H1 (cell line): ENCODE measurements around the gene OSBP2. TPM values are rescaled to one million over a fixed set of nuclear protein-coding genes. Genes with fewer than 3 reads are reported as not detected.

Experiments used
- CTCF ChIA-PET: fragments of 300-600 bp; sonication (Branson Sonifier 250); formaldehyde crosslinking; loops from one replicate; lab custom pipeline; 2021; ENCODE audit not compliant: partially characterized antibody; lab: Charles Lee
- POLR2A ChIA-PET: fragments of 300-600 bp; sonication (Branson Sonifier 250); formaldehyde crosslinking; loops from one replicate; lab custom pipeline; 2021; ENCODE audit warnings: inconsistent platforms; ENCODE audit not compliant: partially characterized antibody; lab: Charles Lee
- DNase-seq, 2 experiments: peaks; one replicate each; pipeline versions ENCODE4 v3.0.0 to v3.0.0-alpha.2; 2010 to 2022; ENCODE audit warnings: low spot score in 2 of 2, low read depth in 1 of 2, mixed read lengths in 1 of 2
- FAIRE-seq: peaks from 2 replicates; lab custom pipeline; 2011; peaks lifted over from hg19 to GRCh38; lab: Jason Lieb, UNC
- H2AFZ ChIP-seq: 2 replicates; pipeline ENCODE4 v1.8.1; 2012; ENCODE audit warnings: low read length, inconsistent platforms
- H2AK5ac ChIP-seq: 2 replicates; pipeline ENCODE4 v1.6.1; 2013; ENCODE audit warnings: low read depth, low read length
- H2BK120ac ChIP-seq: replicated peaks from 2 replicates; pipeline ENCODE3; 2013; ENCODE audit warnings: low read depth, low read length, inconsistent platforms
- H2BK12ac ChIP-seq: 2 replicates; pipeline ENCODE4 v1.6.1; 2013; ENCODE audit warnings: low read depth, low read length
- H2BK15ac ChIP-seq: 2 replicates; pipeline ENCODE4 v1.6.1; 2013; ENCODE audit warnings: low read length
- H2BK20ac ChIP-seq: 2 replicates; pipeline ENCODE4 v1.6.1; 2013; ENCODE audit warnings: low read length
- H2BK5ac ChIP-seq: 2 replicates; pipeline ENCODE4 v1.6.1; 2013; ENCODE audit warnings: low read depth, low read length
- H3K14ac ChIP-seq: 2 replicates; pipeline ENCODE4 v1.6.1; 2013; ENCODE audit warnings: inconsistent platforms; ENCODE audit not compliant: insufficient read length
- H3K18ac ChIP-seq: 2 replicates; pipeline ENCODE4 v1.6.1; 2013; ENCODE audit warnings: low read length; ENCODE audit errors: extremely low read depth
- H3K23ac ChIP-seq: 2 replicates; pipeline ENCODE4 v1.6.1; 2013; ENCODE audit warnings: inconsistent platforms; ENCODE audit not compliant: insufficient read length
- H3K23me2 ChIP-seq: 2 replicates; pipeline ENCODE4 v1.6.1; 2013; ENCODE audit warnings: low read depth, low read length
- H3K27ac ChIP-seq: 2 replicates; pipeline ENCODE4 v1.6.1; 2011; ENCODE audit warnings: low read depth, low read length, inconsistent platforms
- H3K27me3 ChIP-seq, 4 experiments: replicated peaks in 1 of 4; 1 replicate in 1 of 4; 2 replicates in 3 of 4; pipeline versions ENCODE4 v1.6.1 to v1.8.1; 2011 to 2013; ENCODE audit warnings: low read length in 3 of 4, mild to moderate bottlenecking in 3 of 4, inconsistent platforms in 2 of 4, mixed read lengths in 2 of 4, moderate library complexity in 1 of 4; ENCODE audit not compliant: control insufficient read depth in 3 of 4, insufficient read depth in 3 of 4; ENCODE audit errors: extremely low read depth in 1 of 4
- H3K36me3 ChIP-seq, 4 experiments: 2 replicates each; pipeline versions ENCODE4 v1.6.1 to v1.8.1; 2011 to 2013; ENCODE audit warnings: mild to moderate bottlenecking in 4 of 4, low read length in 3 of 4, moderate library complexity in 2 of 4, control low read depth in 1 of 4, inconsistent platforms in 1 of 4; ENCODE audit not compliant: insufficient read depth in 4 of 4, control insufficient read depth in 2 of 4
- H3K4ac ChIP-seq: replicated peaks from 2 replicates; pipeline ENCODE3; 2013; ENCODE audit warnings: low read length, low read depth, mixed read lengths, inconsistent platforms; ENCODE audit not compliant: insufficient read length
- H3K4me1 ChIP-seq, 4 experiments: replicated peaks in 1 of 4; 1 replicate in 1 of 4; 2 replicates in 3 of 4; pipeline versions ENCODE4 v1.6.1 to v1.8.1; 2011 to 2013; ENCODE audit warnings: low read length in 3 of 4, inconsistent platforms in 2 of 4, mixed read lengths in 1 of 4; ENCODE audit not compliant: insufficient read depth in 4 of 4, control insufficient read depth in 3 of 4
- H3K4me2 ChIP-seq, 2 experiments: 2 replicates each; pipeline versions ENCODE4 v1.6.1 to v1.8.1; 2011 to 2013; ENCODE audit warnings: low read depth in 2 of 2, low read length in 2 of 2, control low read depth in 1 of 2, inconsistent platforms in 1 of 2, mild to moderate bottlenecking in 1 of 2; ENCODE audit not compliant: insufficient read depth in 1 of 2
- H3K4me3 ChIP-seq, 4 experiments: fragments of 200-600, 300-600 bp in 1 of 4; sonication (generic), shearing (Covaris generic), sonication (Bioruptor Twin) in 1 of 4; 2 replicates each; pipeline versions ENCODE4 v1.5.1 to v1.8.1; 2011 to 2016; ENCODE audit warnings: low read length in 4 of 4, low read depth in 3 of 4, control low read depth in 2 of 4, inconsistent platforms in 2 of 4, mild to moderate bottlenecking in 2 of 4, mixed read lengths in 1 of 4, moderate library complexity in 1 of 4; ENCODE audit not compliant: insufficient read depth in 2 of 4; ENCODE audit errors: extremely low read depth in 1 of 4
- H3K56ac ChIP-seq: replicated peaks from 2 replicates; pipeline ENCODE3; 2013; ENCODE audit warnings: low read depth, mild to moderate bottlenecking, mixed read lengths, low read length, inconsistent platforms; ENCODE audit not compliant: insufficient read length
- H3K79me1 ChIP-seq: 2 replicates; pipeline ENCODE4 v1.6.1; 2013; ENCODE audit warnings: low read depth, low read length, control low read depth
- H3K79me2 ChIP-seq, 2 experiments: 2 replicates each; pipeline versions ENCODE4 v1.6.1 to v1.8.1; 2012 to 2013; ENCODE audit warnings: low read length in 2 of 2, mild to moderate bottlenecking in 2 of 2, inconsistent platforms in 1 of 2; ENCODE audit not compliant: insufficient read depth in 2 of 2, control insufficient read depth in 1 of 2
- H3K9ac ChIP-seq, 4 experiments: replicated peaks in 1 of 4; 1 replicate in 1 of 4; 2 replicates in 3 of 4; pipeline versions ENCODE4 v1.6.1 to v1.8.1; 2011 to 2013; ENCODE audit warnings: low read depth in 3 of 4, low read length in 3 of 4, control low read depth in 2 of 4, mild to moderate bottlenecking in 2 of 4, moderate library complexity in 2 of 4, inconsistent platforms in 1 of 4; ENCODE audit errors: extremely low read depth in 1 of 4
- H3K9me3 ChIP-seq, 2 experiments: 2 replicates each; pipeline versions ENCODE4 v1.6.1 to v1.8.1; 2012 to 2013; ENCODE audit warnings: mild to moderate bottlenecking in 2 of 2, moderate library complexity in 2 of 2, control low read depth in 1 of 2, inconsistent platforms in 1 of 2, low read depth in 1 of 2, low read length in 1 of 2, mixed read lengths in 1 of 2; ENCODE audit not compliant: insufficient read depth in 2 of 2
- H4K20me1 ChIP-seq, 2 experiments: replicated peaks in 1 of 2; 2 replicates each; pipeline versions ENCODE3 to v1.8.1; 2011 to 2013; ENCODE audit warnings: inconsistent platforms in 2 of 2, low read length in 2 of 2, mild to moderate bottlenecking in 1 of 2; ENCODE audit not compliant: insufficient read depth in 2 of 2, control insufficient read depth in 1 of 2
- H4K5ac ChIP-seq: 2 replicates; pipeline ENCODE4 v1.6.1; 2013; ENCODE audit warnings: low read length, low read depth, mixed read lengths, inconsistent platforms; ENCODE audit not compliant: insufficient read length
- H4K8ac ChIP-seq: 2 replicates; pipeline ENCODE4 v1.8.0; 2013; ENCODE audit warnings: mild to moderate bottlenecking, moderate library complexity, low read length, inconsistent platforms; ENCODE audit not compliant: insufficient read depth; ENCODE audit errors: extremely low read depth
- H4K91ac ChIP-seq: replicated peaks from 2 replicates; pipeline ENCODE3; 2013; ENCODE audit warnings: low read length, mixed read lengths, inconsistent platforms; ENCODE audit not compliant: insufficient read length
- EP300 ChIP-seq, 2 experiments: IDR thresholded peaks; 1 replicate in 1 of 2; 2 replicates in 1 of 2; pipeline ENCODE4 v1.6.1; 2011 to 2012; ENCODE audit warnings: low read depth in 2 of 2, low read length in 2 of 2, mild to moderate bottlenecking in 2 of 2, borderline replicate concordance in 1 of 2, inconsistent platforms in 1 of 2, moderate library complexity in 1 of 2
- GABPA ChIP-seq: IDR thresholded peaks from 2 replicates; pipeline ENCODE4 v1.6.1; 2011; ENCODE audit warnings: mild to moderate bottlenecking, low read length, moderate library complexity, borderline replicate concordance; ENCODE audit not compliant: insufficient read depth
- HDAC2 ChIP-seq, 2 experiments: fragments of 300-600 bp in 1 of 2; sonication (generic) in 1 of 2; IDR thresholded peaks; 2 replicates each; pipeline ENCODE4 v1.6.1; 2011 to 2012; ENCODE audit warnings: low read depth in 2 of 2, low read length in 2 of 2, mild to moderate bottlenecking in 2 of 2, moderate library complexity in 2 of 2, borderline replicate concordance in 1 of 2, inconsistent platforms in 1 of 2
- POLR2A ChIP-seq, 2 experiments: IDR thresholded peaks; 1 replicate in 1 of 2; 2 replicates in 1 of 2; pipeline ENCODE4 v1.6.1; 2011; ENCODE audit warnings: low read depth in 2 of 2, low read length in 2 of 2, mild to moderate bottlenecking in 2 of 2; ENCODE audit errors: control extremely low read depth in 1 of 2
- SAP30 ChIP-seq: fragments of 300-600 bp; sonication (generic); IDR thresholded peaks from 2 replicates; pipeline ENCODE4 v1.7.1; 2012; ENCODE audit warnings: low read length, moderate library complexity, mild to moderate bottlenecking, inconsistent platforms; ENCODE audit not compliant: insufficient read depth, insufficient replicate concordance
- SIN3A ChIP-seq, 2 experiments: IDR thresholded peaks in 1 of 2; conservative IDR thresholded peaks in 1 of 2; 2 replicates each; pipeline ENCODE4 v1.6.1; 2011 to 2012; ENCODE audit warnings: low read length in 2 of 2, improper control_type of control experiment in 1 of 2, low read depth in 1 of 2, mild to moderate bottlenecking in 1 of 2
- SRF ChIP-seq: IDR thresholded peaks from 2 replicates; pipeline ENCODE4 v1.6.1; 2011; ENCODE audit warnings: mild to moderate bottlenecking, low read depth, low read length, moderate library complexity
- WGBS, 2 experiments: shearing (Covaris generic) in 1 of 2; methylation state at CpG; one replicate each; pipeline versions ENCODE4 v1.1.6 to v1.1.7; 2013 to 2015; ENCODE audit warnings: low lambda C conversion rate in 2 of 2, mixed read lengths in 2 of 2, inconsistent platforms in 1 of 2, low coverage in 1 of 2, missing lambda C conversion rate in 1 of 2; ENCODE audit not compliant: insufficient replicate concordance in 2 of 2, insufficient coverage in 1 of 2, insufficient read length in 1 of 2; ENCODE audit errors: extremely low coverage in 1 of 2, missing lambda C conversion rate in 1 of 2; 5-methylcytosine and 5-hydroxymethylcytosine counted together
- polyA plus RNA-seq, 7 experiments: library from polyadenylated mRNA; depleted of rRNA in 3 of 7; stranded (reverse) in 5 of 7; unstranded in 2 of 7; fragments of >200 nt in 5 of 7; fragments of 200-250 nt in 2 of 7; gene quantifications; 1 replicate in 5 of 7; 2 replicates in 1 of 7; 4 replicates in 1 of 7; pipeline versions ENCODE4 v1.2.1 to v1.2.3, GENCODE V29; 2011 to 2013; ENCODE audit warnings: missing spikeins in 2 of 7, mixed read lengths in 2 of 7
- total RNA-seq: library from RNA; stranded (reverse); fragmentation: NEBNext Ultra II Directional; extraction: Animal tissue kit (Norgen Biotek cat#: 25700); gene quantifications from 2 replicates; pipeline ENCODE4 v1.2.1, GENCODE V29; 2021

OSBP2 gene
- total and polyA plus RNA-seq, 2 of the 8 experiments (the other 6 are each of a cell fraction or from before 2014, with no cell fraction given): 3.4 to 3.7 TPM

GRCh38 chr22:30884211-30885000, 189.7 kb downstream of the OSBP2 start:
- H3K79me2 ChIP-seq: no peaks in the 10 kb centered on the region
- no peak overlapping the region for H3K56ac ChIP-seq
- no peaks in the 10 kb centered on the region for H3K23me2 ChIP-seq
- H2BK20ac ChIP-seq: no peak overlapping the region
- no peaks in the 10 kb centered on the region for H4K20me1 ChIP-seq
- no peak overlapping the region for H2AFZ ChIP-seq
- no peak overlapping the region for H3K27ac ChIP-seq
- H3K9ac ChIP-seq: no peak overlapping the region
- no peak overlapping the region for H3K14ac ChIP-seq
- peaks cover 0 to under 1% (median 0%) of the 10 kb centered on the region in 4 experiments; a peak in 2 of 8 replicates for H3K36me3 ChIP-seq
- no peak overlapping the region for H2AK5ac ChIP-seq
- no peak overlapping the region for H3K23ac ChIP-seq
- H4K91ac ChIP-seq: no peak overlapping the region
- ChIA-PET CTCF (interaction anchor here (1.0 to 3.5 kb wide), 7 partner anchors 7 to 250 kb away, joined by 3 to 12 read pairs (median 5); no protein-coding TSS in a partner anchor), POLR2A (interaction anchor here (1.2 kb wide), 1 partner anchor 11 kb away, joined by 3 read pairs; no protein-coding TSS in a partner anchor)
- peaks cover 0 to 4% (median 2%) of the 10 kb centered on the region in 4 experiments; a peak in 3 of 7 replicates for H3K4me1 ChIP-seq
- no peak overlapping the region for H3K4ac ChIP-seq
- H3K4me2 ChIP-seq: no peak overlapping the region
- no peak overlapping the region for H2BK5ac ChIP-seq
- H4K8ac ChIP-seq: no peak overlapping the region; the same call in 1 of the 2 replicates
- no peak overlapping the region for H2BK12ac ChIP-seq
- no peaks in the 10 kb centered on the region for H3K79me1 ChIP-seq
- H2BK15ac ChIP-seq: no peak overlapping the region
- no peak overlapping the region for H4K5ac ChIP-seq
- no peak overlapping the region for H3K18ac ChIP-seq
- TF ChIP-seq POLR2A (IDR thresholded peaks at IDR 0.05; ENCODE audit: control extremely low read depth in 1 of 2, low read depth in 2 of 2, low read length in 2 of 2) (no peak), SRF (no peak), EP300 (IDR thresholded peaks at IDR 0.05; ENCODE audit: borderline replicate concordance in 1 of 2, low read depth in 2 of 2, low read length in 2 of 2) (no peak), GABPA (no peak), HDAC2 (IDR thresholded peaks at IDR 0.05; ENCODE audit: borderline replicate concordance in 1 of 2, low read depth in 2 of 2, low read length in 2 of 2) (no peak), SIN3A (conservative IDR thresholded peaks at IDR 0.05 in 1 of 2, IDR thresholded peaks at IDR 0.05 in 1 of 2; ENCODE audit: low read depth in 1 of 2, low read length in 2 of 2) (no peak), SAP30 (no peak)
- H3K4me3 ChIP-seq: no peak overlapping the region
- no peak for FAIRE-seq
- DNase-seq: no peak
- no peaks in the 10 kb centered on the region for H3K9me3 ChIP-seq
- no peaks in the 10 kb centered on the region for H3K27me3 ChIP-seq
- 90% methylated on average over 18 of the region's 18 CpGs; no CpG with 5 or more reads in 1 of the 2 experiments for WGBS, 2 experiments
- no peak overlapping the region for H2BK120ac ChIP-seq
